Stimulated activated naive CD8-positive, alpha-beta T cell treated with anti-CD3 and anti-CD28 coated beads, Interleukin-15, amount 100 ng/mL, for 72 hours (primary cell): Measurements from ENCODE around the gene CLEC16A.

ENCODE experiments used
- ATAC-seq: fragments of 150-1000 bp; cut with Tn5 transposase; 2 replicates; pipeline ENCODE4 v1.10.0; 2021; ENCODE audit warnings: mild to moderate bottlenecking, moderate library complexity
- DNase-seq, 2 donors: peaks; one replicate each; pipeline ENCODE4 v3.0.0; 2021 to 2022
- H3K27ac Mint-ChIP-seq, 2 donors: one replicate each; pipeline ENCODE4 v1.8.0; 2022; ENCODE audit warnings: mild to moderate bottlenecking in 2 of 2, mixed read lengths in 2 of 2, moderate library complexity in 2 of 2
- H3K27me3 Mint-ChIP-seq: one replicate; pipeline ENCODE4 v1.8.0; 2022; ENCODE audit warnings: mixed read lengths
- H3K4me1 Mint-ChIP-seq: one replicate; pipeline ENCODE4 v1.8.0; 2022; ENCODE audit warnings: mild to moderate bottlenecking, mixed read lengths
- H3K4me3 Mint-ChIP-seq, 2 donors: one replicate each; pipeline ENCODE4 v1.8.0; 2022; ENCODE audit warnings: mild to moderate bottlenecking in 2 of 2, mixed read lengths in 2 of 2, moderate library complexity in 1 of 2
- H3K9me3 Mint-ChIP-seq, 2 donors: one replicate each; pipeline ENCODE4 v1.8.0; 2022; ENCODE audit warnings: mixed read lengths in 2 of 2

Gene CLEC16A

DNA sequence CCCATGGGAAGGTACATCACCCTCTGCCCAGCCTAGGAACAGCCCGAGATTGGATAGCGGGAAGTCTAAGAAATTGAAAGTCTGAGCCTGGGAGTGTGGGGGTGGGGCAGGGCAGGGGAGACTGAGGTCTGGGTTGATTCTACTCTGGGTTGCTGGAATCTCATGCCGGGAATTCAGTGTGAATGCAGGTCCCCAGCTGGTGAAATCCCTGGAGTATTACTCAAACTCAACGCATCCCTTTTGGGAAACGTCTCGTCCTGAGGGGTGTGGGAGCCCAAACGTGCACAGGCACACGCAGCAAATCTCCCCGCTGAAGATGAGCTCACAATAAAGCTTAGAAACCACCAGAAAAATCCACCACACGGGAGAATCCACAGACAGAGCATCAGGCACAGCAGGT, 256.2 kb downstream of the CLEC16A start:
- H3K4me1 Mint-ChIP-seq, result peaks cover 62% of the 10 kb centered on the region
- no peak overlapping the region for H3K4me3 Mint-ChIP-seq
- DNase-seq (no peak), ATAC-seq (no peak)
- H3K27me3 Mint-ChIP-seq, result no peaks in the 10 kb centered on the region
- H3K9me3 Mint-ChIP-seq, result no peaks in the 10 kb centered on the region
- H3K27ac Mint-ChIP-seq, result no peak overlapping the region

DNA sequence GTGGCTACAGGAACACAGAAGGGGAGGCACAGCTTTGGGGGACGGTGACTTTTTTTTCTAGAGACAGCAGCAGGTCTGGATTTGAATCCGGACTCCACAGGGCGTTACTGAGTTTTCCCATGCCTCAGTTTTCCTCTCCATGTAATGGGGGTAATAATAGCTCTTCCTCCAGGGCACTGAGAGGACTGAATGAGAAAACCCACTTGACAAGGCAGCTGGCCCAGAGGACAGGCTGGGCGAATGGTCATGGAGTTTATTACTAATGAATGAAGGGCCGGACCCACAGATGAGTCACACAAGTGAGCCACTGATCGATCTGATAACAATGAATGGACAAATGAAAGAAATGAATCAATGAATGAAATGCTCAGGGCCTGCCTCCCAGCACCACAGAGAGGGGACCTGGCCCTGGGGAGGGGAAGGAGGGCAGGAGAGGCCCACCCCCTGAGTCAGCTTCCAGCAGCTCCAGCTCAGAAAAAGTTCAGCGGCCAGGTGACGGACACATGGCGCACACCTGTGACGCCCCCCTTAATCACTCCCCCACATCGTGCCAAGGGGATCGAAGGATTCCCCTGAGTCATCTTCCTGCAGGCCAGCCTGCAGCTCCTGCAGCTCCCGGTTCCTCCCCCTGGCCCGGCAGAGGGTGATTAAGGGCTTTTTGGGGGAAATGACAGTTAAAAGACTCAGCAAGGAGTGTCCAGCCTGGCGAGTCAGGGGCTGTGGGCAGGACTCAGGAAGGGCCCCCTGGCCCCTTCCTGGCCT, 257.3 kb downstream of the CLEC16A start:
- Mint-ChIP-seq H3K27ac (peak overlapping the region in 1 of 2 donors; percentile 14), H3K27me3 (no peaks in the 10 kb centered on the region), H3K4me3 (no peak overlapping the region), H3K9me3 (no peaks in the 10 kb centered on the region), H3K4me1 (peaks cover 67% of the 10 kb centered on the region)
- no peak for ATAC-seq
- DNase-seq, result no peak

- peak overlapping the region; percentile 43 to 87 for H3K27ac Mint-ChIP-seq
- H3K4me3 Mint-ChIP-seq, result peak overlapping the region; percentile 57 to 64
- DNase-seq (no peak), ATAC-seq (peak; percentile 16)
- peaks cover 75% of the 10 kb centered on the region for H3K4me1 Mint-ChIP-seq
- H3K27me3 Mint-ChIP-seq, result no peaks in the 10 kb centered on the region
- H3K9me3 Mint-ChIP-seq, result peaks cover 0 to 5% of the 10 kb centered on the region in 2 donors
Observed at GRCh38 chr16:11202260-11203091, 258.1 kb downstream of the CLEC16A start.

DNA sequence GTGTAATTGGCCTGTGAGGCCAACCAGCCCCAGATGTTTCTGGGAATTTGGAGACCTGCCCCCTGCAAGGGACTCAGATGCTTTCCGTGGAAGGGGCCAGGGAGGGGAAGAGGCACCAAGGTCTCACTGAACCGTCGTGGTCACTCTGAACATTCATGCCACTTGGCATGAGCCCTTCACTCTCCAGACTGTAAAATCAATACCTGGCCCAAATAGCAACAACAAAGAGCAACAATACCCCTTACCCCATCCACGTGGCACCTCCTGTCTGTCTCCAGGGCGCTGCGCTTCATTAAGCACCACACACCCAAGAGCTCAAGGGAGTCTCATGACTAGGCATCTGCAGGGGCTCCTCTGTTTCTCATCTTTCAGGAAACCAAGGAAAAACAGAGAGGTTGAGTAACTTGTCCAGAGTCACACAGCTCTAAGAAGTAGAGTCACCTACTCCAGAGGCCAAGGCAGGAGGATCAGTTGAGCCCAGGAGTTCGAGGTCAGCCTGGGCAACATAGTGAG, 258.8 kb downstream of the CLEC16A start:
- no peak overlapping the region for H3K27ac Mint-ChIP-seq
- no peak for ATAC-seq
- peak overlapping the region in 1 of 2 donors; percentile 64 for H3K4me3 Mint-ChIP-seq
- DNase-seq, result no peak
- no peaks in the 10 kb centered on the region for H3K27me3 Mint-ChIP-seq
- H3K9me3 Mint-ChIP-seq, result peaks cover 3 to 12% of the 10 kb centered on the region in 2 donors
- H3K4me1 Mint-ChIP-seq, result peaks cover 82% of the 10 kb centered on the region

DNA sequence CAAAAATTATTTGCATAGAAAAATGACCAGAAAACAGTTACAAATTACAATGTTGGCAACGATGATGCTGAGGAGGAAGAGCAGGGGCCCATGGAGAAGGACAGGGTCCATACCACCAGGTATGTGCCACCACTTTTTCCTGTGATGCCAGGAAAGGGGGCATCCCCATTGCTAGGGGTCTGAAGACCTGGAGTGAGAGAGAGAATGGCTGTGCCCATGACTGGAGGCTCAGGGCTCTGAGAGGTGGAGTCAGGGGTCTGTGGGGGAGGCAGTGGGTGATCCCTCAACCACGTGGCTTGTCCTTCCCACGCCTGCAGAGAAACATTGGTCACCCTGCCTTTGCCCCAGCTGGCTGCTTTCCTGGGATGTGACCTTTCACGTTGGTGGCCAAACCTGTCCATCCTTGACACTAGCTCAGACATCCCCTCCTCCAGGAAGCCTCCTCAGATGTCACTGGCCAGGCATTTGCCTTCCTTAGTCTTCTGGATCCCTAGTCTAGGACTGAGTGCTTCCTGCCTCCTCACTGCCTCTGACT, 260.2 kb downstream of the CLEC16A start:
- DNase-seq (no peak), ATAC-seq (no peak)
- H3K27ac Mint-ChIP-seq, result peak overlapping the region; percentile 22 to 59
- no peak overlapping the region for H3K4me3 Mint-ChIP-seq
- H3K4me1 Mint-ChIP-seq, result peaks cover 77% of the 10 kb centered on the region
- H3K9me3 Mint-ChIP-seq, result peaks cover 4 to 16% of the 10 kb centered on the region in 2 donors
- no peaks in the 10 kb centered on the region for H3K27me3 Mint-ChIP-seq

- no peak overlapping the region for H3K4me3 Mint-ChIP-seq
- peaks cover 4 to 16% of the 10 kb centered on the region in 2 donors for H3K9me3 Mint-ChIP-seq
- DNase-seq (no peak), ATAC-seq (no peak)
- H3K27me3 Mint-ChIP-seq, result no peaks in the 10 kb centered on the region
- H3K27ac Mint-ChIP-seq, result peak overlapping the region in 1 of 2 donors; percentile 68
- H3K4me1 Mint-ChIP-seq, result peaks cover 81% of the 10 kb centered on the region
Observed at GRCh38 chr16:11205065-11205699, 260.8 kb downstream of the CLEC16A start.

DNA sequence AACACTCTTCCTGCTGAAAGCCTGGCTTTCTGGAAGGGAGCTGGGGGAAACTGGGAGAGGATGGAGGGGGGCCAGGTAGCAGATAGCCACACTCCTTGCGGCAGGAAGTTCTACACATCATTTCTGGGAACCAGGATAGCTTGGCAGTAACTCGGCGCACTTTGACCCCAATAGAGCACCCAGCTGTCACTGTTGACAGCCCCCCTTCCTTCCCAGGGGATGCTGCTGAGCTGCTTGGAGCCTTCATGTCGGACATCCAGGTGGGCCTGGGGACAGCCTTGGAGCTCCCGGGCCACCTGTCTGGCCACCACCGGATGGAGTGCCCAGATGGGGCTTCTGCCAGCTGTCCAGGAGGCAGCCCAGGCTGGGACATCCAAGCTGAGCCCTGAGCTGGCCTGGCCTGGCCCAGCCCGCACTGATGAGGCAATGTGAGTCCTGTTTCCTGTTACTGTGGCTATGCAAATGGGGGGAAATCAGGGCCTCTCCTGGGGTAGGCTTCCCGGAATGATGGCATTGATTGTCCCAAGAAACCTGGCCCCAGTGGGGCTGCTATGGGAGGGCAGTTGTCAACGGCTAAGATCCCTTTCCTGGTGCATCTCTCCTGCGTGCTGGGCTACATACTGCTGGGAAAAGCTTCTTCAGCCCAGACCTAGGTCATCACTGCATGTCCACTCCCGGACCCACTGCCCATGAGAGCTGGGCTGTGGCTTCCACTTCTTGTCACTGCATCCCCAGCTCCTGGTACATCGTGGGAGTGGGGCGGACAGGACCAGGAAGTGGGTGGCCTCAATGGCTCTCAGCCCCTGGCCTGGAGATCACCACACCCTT, 261.6 kb downstream of the CLEC16A start:
- no peaks in the 10 kb centered on the region for H3K27me3 Mint-ChIP-seq
- DNase-seq (peak in 1 of 2 donors; percentile 40), ATAC-seq (peak; percentile 52)
- H3K9me3 Mint-ChIP-seq, result peaks cover 4 to 16% of the 10 kb centered on the region in 2 donors
- peak overlapping the region; percentile 99 to 100 for H3K27ac Mint-ChIP-seq
- H3K4me3 Mint-ChIP-seq, result peak overlapping the region; percentile 81 to 85
- H3K4me1 Mint-ChIP-seq, result peaks cover 84% of the 10 kb centered on the region

GRCh38 chr16:11207646-11208045, 263.3 kb downstream of the CLEC16A start:
- ATAC-seq, result no peak
- Mint-ChIP-seq H3K27ac (peak overlapping the region in 1 of 2 donors; percentile 100), H3K27me3 (peaks cover 8% of the 10 kb centered on the region), H3K4me3 (peak overlapping the region in 1 of 2 donors; percentile 85), H3K9me3 (peaks cover 4 to 16% of the 10 kb centered on the region in 2 donors), H3K4me1 (peaks cover 78% of the 10 kb centered on the region)
- peak in 1 of 2 donors; percentile 44 for DNase-seq

- H3K4me1 Mint-ChIP-seq, result peaks cover 73% of the 10 kb centered on the region
- H3K27me3 Mint-ChIP-seq, result peaks cover 8% of the 10 kb centered on the region
Observed at GRCh38 chr16:11208916-11209665, 264.7 kb downstream of the CLEC16A start.

DNA sequence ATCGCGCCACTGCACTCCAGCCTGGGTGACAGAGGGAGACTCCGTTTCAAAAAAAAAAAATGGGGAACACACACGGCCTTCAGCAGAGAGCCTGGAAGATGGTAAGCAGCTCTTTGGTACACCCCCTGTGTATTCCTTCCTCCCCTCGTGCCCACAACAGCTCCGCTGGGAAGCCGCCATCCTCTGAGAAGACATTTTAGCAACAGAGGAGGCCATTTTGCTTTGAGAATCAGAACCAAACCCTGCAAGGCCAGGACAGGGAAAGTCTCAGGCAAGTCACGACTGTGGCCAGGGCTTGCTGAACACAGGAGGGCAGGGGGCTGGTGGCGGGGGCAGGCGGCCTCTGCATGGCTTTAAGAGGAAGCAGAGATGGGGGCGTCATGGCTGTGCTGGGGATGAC, 265.9 kb downstream of the CLEC16A start:
- H3K4me1 Mint-ChIP-seq, result peaks cover 61% of the 10 kb centered on the region

More at GRCh38 chr16:11208916-11209665, 264.7 kb downstream of the CLEC16A start:
- H3K27ac Mint-ChIP-seq, result no peak overlapping the region
- DNase-seq (no peak), ATAC-seq (no peak)
- H3K4me3 Mint-ChIP-seq, result no peak overlapping the region
- H3K9me3 Mint-ChIP-seq, result peaks cover 4 to 16% of the 10 kb centered on the region in 2 donors

GRCh38 chr16:11211061-11211976, 267.0 kb downstream of the CLEC16A start:
- peaks cover 50% of the 10 kb centered on the region for H3K4me1 Mint-ChIP-seq
- peaks cover 8 to 25% of the 10 kb centered on the region in 2 donors for H3K9me3 Mint-ChIP-seq
- H3K4me3 Mint-ChIP-seq, result no peak overlapping the region
- peaks cover 8% of the 10 kb centered on the region for H3K27me3 Mint-ChIP-seq
- peak overlapping the region; percentile 7 to 82 for H3K27ac Mint-ChIP-seq
- ATAC-seq (no peak), DNase-seq (no peak)

More for the DNA sequence above, 265.9 kb downstream of the CLEC16A start:
- Mint-ChIP-seq H3K4me3 (no peak overlapping the region), H3K27ac (no peak overlapping the region), H3K9me3 (peaks cover 4 to 16% of the 10 kb centered on the region in 2 donors), H3K27me3 (peaks cover 8% of the 10 kb centered on the region)
- ATAC-seq (no peak), DNase-seq (no peak)

GRCh38 chr16:11211977-11212797, 267.8 kb downstream of the CLEC16A start:
- peaks cover 8 to 25% of the 10 kb centered on the region in 2 donors for H3K9me3 Mint-ChIP-seq
- DNase-seq, result no peak
- H3K4me3 Mint-ChIP-seq, result no peak overlapping the region
- peaks cover 8% of the 10 kb centered on the region for H3K27me3 Mint-ChIP-seq
- ATAC-seq, result no peak
- H3K27ac Mint-ChIP-seq, result peak overlapping the region in 1 of 2 donors; percentile 82
- H3K4me1 Mint-ChIP-seq, result peaks cover 42% of the 10 kb centered on the region
